HT1080 (cell line): ENCODE data around the gene KLF16. TPM values are rescaled to one million over a fixed set of nuclear protein-coding genes. Genes with fewer than 3 reads are reported as not detected.

Experiments
- DNase-seq: peaks from one replicate; pipeline ENCODE4 v3.0.0-alpha.2; 2015; ENCODE audit warnings: low read depth
- total RNA-seq: library from RNA; depleted of rRNA; stranded (reverse); fragments of >200 nt; shearing (Covaris generic); gene quantifications from 2 replicates; pipeline ENCODE4 v1.2.3, GENCODE V29; 2014

KLF16 gene
- total RNA-seq, 1 experiment from 2014 or later: 20.2 TPM

- DNase-seq: no peak
These were observed 7.8 kb upstream of the KLF16 start for GRCh38 chr19:1871140-1871597.

GRCh38 chr19:1868971-1869370, 5.6 kb upstream of the KLF16 start:
- DNase-seq: no peak

- DNase-seq: no peak
These were observed 4.0 kb upstream of the KLF16 start for GRCh38 chr19:1867349-1867724.

GRCh38 chr19:1866693-1867348, 3.4 kb upstream of the KLF16 start:
- DNase-seq: no peak

GRCh38 chr19:1865172-1866010, 2.0 kb upstream of the KLF16 start:
- no peak for DNase-seq

- peak; percentile 69 for DNase-seq
These were observed 1.2 kb upstream of the KLF16 start for GRCh38 chr19:1864480-1865171.

- peak; percentile 78 for DNase-seq
These were observed 480 bp upstream of the KLF16 start for GRCh38 chr19:1863638-1864479.

- DNase-seq: no peak
These were observed 703 bp downstream of the KLF16 start for GRCh38 chr19:1862424-1863327.

- no peak for DNase-seq
These were observed 1.3 kb downstream of the KLF16 start for GRCh38 chr19:1862068-1862423.

- DNase-seq: no peak
These were observed 1.8 kb downstream of the KLF16 start for GRCh38 chr19:1861599-1862031.

- DNase-seq: no peak
These were observed 2.4 kb downstream of the KLF16 start for GRCh38 chr19:1860821-1861598.

- peak; percentile 43 for DNase-seq
These were observed 3.2 kb downstream of the KLF16 start for GRCh38 chr19:1860042-1860775.

GRCh38 chr19:1859331-1859781, 4.0 kb downstream of the KLF16 start:
- DNase-seq: no peak

GRCh38 chr19:1858412-1859081, 4.8 kb downstream of the KLF16 start:
- DNase-seq: no peak

GRCh38 chr19:1857648-1858326, 5.6 kb downstream of the KLF16 start:
- no peak for DNase-seq

GRCh38 chr19:1856698-1857603, 6.4 kb downstream of the KLF16 start:
- peak; percentile 63 for DNase-seq
